Measurements from ENCODE around the gene SIM2. TPM values are rescaled to one million over a fixed set of nuclear protein-coding genes. Genes with fewer than 3 reads are reported as not detected.

SIM2 gene
- total and polyA plus RNA-seq, 2 experiments from 2014 or later, result 0.16 to 0.49 TPM

DNA sequence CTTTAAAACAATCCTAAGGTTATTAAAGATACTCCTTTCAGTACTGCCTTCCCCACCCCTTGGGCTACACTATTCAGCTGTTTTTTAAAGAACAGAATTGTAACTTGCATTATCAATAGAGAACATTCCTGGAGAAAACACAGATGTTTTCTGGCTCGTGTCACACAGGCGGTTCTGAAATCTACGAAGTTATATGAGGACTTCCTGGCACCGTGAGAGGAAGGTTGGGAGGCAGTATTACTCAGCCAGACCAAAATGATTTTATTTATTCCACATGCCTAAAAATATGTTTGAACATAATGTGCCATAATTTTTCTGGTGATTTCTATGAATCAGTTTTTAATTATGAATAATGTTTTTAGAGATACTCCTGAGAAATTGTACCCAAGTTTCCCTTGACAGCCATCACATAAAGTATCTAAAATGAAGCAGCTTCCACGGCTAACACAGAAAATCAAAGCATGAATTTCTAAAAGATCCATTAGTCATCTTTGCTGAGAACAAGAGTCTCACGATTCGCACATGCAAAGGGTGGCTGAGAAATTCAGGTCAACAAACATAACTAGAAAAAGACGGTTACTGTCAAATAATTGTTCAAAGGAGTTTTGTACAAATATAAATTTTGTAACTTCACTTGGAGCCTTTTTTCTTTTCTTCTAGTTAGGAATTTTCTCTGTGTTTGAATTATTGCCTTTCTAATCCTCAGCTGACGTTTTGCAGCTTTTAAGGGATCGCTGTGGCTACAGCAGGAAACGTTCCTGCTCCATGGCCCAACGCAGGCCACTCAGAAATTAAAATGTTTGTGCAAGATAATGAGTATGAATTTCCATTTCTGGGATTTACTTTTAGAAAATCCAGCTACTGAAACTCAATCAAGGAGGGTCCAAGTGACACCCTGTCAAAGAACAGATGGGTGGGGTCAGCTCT, 8.0 kb upstream of the SIM2 start:
- Mint-ChIP-seq H3K4me3 (no peak overlapping the region), H3K9me3 (peaks cover 4% of the 10 kb centered on the region; the same call in 2 of the 3 replicates), H3K27me3 (ENCODE audit: insufficient read depth, low read depth, poor library complexity) (peaks cover 74% of the 10 kb centered on the region), H3K36me3 (ENCODE audit: low read depth) (no peaks in the 10 kb centered on the region), H3K27ac (no peak overlapping the region), H3K4me1 (peaks cover 31% of the 10 kb centered on the region)
- no peak for DNase-seq (ENCODE audit: low spot score)
- H3K27me3 ChIP-seq (ENCODE audit: insufficient read depth), result peaks cover 84% of the 10 kb centered on the region
- no peaks in the 10 kb centered on the region for H3K79me2 ChIP-seq (replicated peaks; ENCODE audit: insufficient read depth)
- no peak overlapping the region for H3K27ac ChIP-seq (ENCODE audit: low read depth)
- H3K4me2 ChIP-seq, result no peak overlapping the region; the same call in 1 of the 2 replicates
- TF ChIP-seq NANOG (IDR thresholded peaks at IDR 0.05; ENCODE audit: borderline replicate concordance) (no peak), EZH2 (IDR thresholded peaks at IDR 0.05; ENCODE audit: low read depth, unreplicated experiment) (peak; percentile 1)
- peaks cover 6% of the 10 kb centered on the region; the same call in 1 of the 2 replicates for H3F3A ChIP-seq (replicated peaks; ENCODE audit: low read depth)
- peaks cover 25% of the 10 kb centered on the region for H4K20me1 ChIP-seq (replicated peaks; ENCODE audit: insufficient read depth)
- H3K36me3 ChIP-seq (ENCODE audit: insufficient read depth), result no peaks in the 10 kb centered on the region
- no peak overlapping the region for H3K4me3 ChIP-seq
- H2AFZ ChIP-seq, result no peak overlapping the region
- H3K4me1 ChIP-seq (ENCODE audit: insufficient read depth), result peaks cover 45% of the 10 kb centered on the region
- H3K9me2 ChIP-seq (ENCODE audit: insufficient read depth), result no peaks in the 10 kb centered on the region
- ATAC-seq, result no peak

DNA sequence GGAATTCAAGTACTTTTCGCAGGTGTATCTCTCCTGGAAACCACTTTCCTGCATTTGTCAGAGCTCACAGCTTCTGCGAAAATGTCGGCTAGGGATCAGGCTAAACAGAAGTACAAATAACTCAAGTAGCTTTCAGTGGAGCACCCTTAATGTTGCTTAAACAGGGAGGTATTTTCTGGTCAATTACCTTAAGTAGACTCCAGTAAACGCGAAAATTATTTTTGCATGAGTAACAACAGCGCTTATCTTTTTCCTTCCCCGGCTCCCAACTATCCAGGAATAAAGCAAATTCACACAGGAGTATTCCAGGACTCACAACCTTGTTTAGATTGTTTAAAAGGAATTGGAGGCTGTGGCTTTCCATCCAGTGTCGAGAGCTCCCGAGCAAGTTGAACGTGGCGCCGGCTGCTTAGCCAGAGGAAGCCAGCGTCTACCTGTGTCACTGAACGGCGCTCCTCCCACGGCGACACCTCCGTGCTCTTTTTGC, 7.3 kb upstream of the SIM2 start:
- DNase-seq (ENCODE audit: low spot score), result peak; percentile 42
- peaks cover 52% of the 10 kb centered on the region for H3K4me1 ChIP-seq (ENCODE audit: insufficient read depth)
- peak overlapping the region; percentile 59; the same call in 1 of the 2 replicates for H3K4me3 ChIP-seq
- H3F3A ChIP-seq (replicated peaks; ENCODE audit: low read depth), result peaks cover 10% of the 10 kb centered on the region
- ATAC-seq, result no peak
- Mint-ChIP-seq H3K27me3 (ENCODE audit: insufficient read depth, low read depth, poor library complexity) (peaks cover 78% of the 10 kb centered on the region), H3K4me3 (peak overlapping the region; percentile 53; the same call in 2 of the 3 replicates), H3K27ac (no peak overlapping the region), H3K4me1 (peaks cover 39% of the 10 kb centered on the region), H3K36me3 (ENCODE audit: low read depth) (no peaks in the 10 kb centered on the region), H3K9me3 (peaks cover 4% of the 10 kb centered on the region; the same call in 2 of the 3 replicates)
- H4K20me1 ChIP-seq (replicated peaks; ENCODE audit: insufficient read depth), result peaks cover 25% of the 10 kb centered on the region
- no peaks in the 10 kb centered on the region for H3K79me2 ChIP-seq (replicated peaks; ENCODE audit: insufficient read depth)
- peak overlapping the region; percentile 78 for H3K4me2 ChIP-seq
- no peak overlapping the region for H3K27ac ChIP-seq (ENCODE audit: low read depth)
- no peak for TF ChIP-seq ZNF114 (CRISPR knock-in tag; IDR thresholded peaks at IDR 0.05)
- TF ChIP-seq EZH2 (IDR thresholded peaks at IDR 0.05; ENCODE audit: low read depth, unreplicated experiment), result peak; percentile 85
- H2AFZ ChIP-seq, result no peak overlapping the region
- no peaks in the 10 kb centered on the region for H3K36me3 ChIP-seq (ENCODE audit: insufficient read depth)
- H3K27me3 ChIP-seq (ENCODE audit: insufficient read depth), result peaks cover 91% of the 10 kb centered on the region
- no peaks in the 10 kb centered on the region for H3K9me2 ChIP-seq (ENCODE audit: insufficient read depth)

DNA sequence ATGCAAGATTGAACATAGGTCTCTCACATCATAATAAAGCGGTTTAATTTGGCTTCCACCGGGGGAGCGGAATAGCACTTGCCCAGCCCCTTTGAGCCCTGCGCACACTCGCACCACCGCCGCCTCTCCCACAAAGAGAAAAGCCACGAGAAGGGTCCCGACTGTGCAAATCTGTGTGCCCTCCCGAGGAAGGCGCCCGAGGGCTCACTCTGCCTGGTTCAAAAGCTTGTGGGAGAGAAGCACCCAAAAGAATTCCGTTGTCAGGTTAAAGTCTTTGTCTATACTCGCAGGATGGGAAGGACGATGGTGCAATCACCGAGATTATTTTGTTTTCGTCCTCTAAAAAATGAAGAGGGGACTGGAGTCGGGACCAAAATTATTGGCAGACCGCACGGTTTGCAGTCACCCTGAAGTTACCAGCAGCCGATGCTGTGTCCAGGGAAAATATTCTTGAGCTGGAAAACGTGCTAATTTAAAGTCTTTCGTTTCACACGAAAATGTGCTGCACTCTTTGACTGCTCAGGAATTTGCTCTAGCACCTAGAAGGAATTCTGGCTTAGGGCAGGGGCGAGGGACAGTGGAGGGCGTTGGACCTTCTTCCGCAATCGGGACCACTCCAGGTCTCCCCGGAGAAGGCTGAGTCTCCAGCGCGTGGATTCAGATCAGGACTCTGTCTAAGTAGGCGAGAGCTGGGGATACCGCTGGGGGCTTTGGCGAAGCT, 6.6 kb upstream of the SIM2 start:
- H3K79me2 ChIP-seq (replicated peaks; ENCODE audit: insufficient read depth), result no peaks in the 10 kb centered on the region

More for the DNA sequence above, 6.6 kb upstream of the SIM2 start:
- DNase-seq (ENCODE audit: low spot score) (peak; percentile 36), ATAC-seq (peak; percentile 5)
- TF ChIP-seq NANOG (IDR thresholded peaks at IDR 0.05; ENCODE audit: borderline replicate concordance), result no peak
- no peak for TF ChIP-seq CREB1 (CRISPR knock-in tag; IDR thresholded peaks at IDR 0.05; ENCODE audit: low read depth)
- no peak for TF ChIP-seq POLR2AphosphoS5 (IDR thresholded peaks at IDR 0.05; ENCODE audit: low read depth)
- no peak for TF ChIP-seq EZH2phosphoT487 (IDR thresholded peaks at IDR 0.05; ENCODE audit: unreplicated experiment)
- TF ChIP-seq, protein P1, sequence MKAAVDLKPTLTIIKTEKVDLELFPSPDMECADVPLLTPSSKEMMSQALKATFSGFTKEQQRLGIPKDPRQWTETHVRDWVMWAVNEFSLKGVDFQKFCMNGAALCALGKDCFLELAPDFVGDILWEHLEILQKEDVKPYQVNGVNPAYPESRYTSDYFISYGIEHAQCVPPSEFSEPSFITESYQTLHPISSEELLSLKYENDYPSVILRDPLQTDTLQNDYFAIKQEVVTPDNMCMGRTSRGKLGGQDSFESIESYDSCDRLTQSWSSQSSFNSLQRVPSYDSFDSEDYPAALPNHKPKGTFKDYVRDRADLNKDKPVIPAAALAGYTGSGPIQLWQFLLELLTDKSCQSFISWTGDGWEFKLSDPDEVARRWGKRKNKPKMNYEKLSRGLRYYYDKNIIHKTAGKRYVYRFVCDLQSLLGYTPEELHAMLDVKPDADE (IDR thresholded peaks at IDR 0.05), result no peak
- TF ChIP-seq EZH2 (IDR thresholded peaks at IDR 0.05; ENCODE audit: low read depth, unreplicated experiment), result peak; percentile 95
- Histone ChIP-seq H3K4me3 (peak overlapping the region; percentile 59), H4K20me1 (replicated peaks; ENCODE audit: insufficient read depth) (peaks cover 25% of the 10 kb centered on the region), H3K36me3 (ENCODE audit: insufficient read depth) (no peaks in the 10 kb centered on the region), H3K9me2 (ENCODE audit: insufficient read depth) (no peaks in the 10 kb centered on the region), H3K4me2 (peak overlapping the region; percentile 78), H3K4me1 (ENCODE audit: insufficient read depth) (peaks cover 57% of the 10 kb centered on the region), H2AFZ (no peak overlapping the region), H3K27ac (ENCODE audit: low read depth) (no peak overlapping the region), H3F3A (replicated peaks; ENCODE audit: low read depth) (peaks cover 10% of the 10 kb centered on the region), H3K27me3 (ENCODE audit: insufficient read depth) (peaks cover 98% of the 10 kb centered on the region)
- peaks cover 43% of the 10 kb centered on the region for H3K4me1 Mint-ChIP-seq
- no peak overlapping the region for H3K27ac Mint-ChIP-seq
- no peaks in the 10 kb centered on the region for H3K36me3 Mint-ChIP-seq (ENCODE audit: low read depth)
- peaks cover 4% of the 10 kb centered on the region; the same call in 2 of the 3 replicates for H3K9me3 Mint-ChIP-seq
- H3K4me3 Mint-ChIP-seq, result peak overlapping the region; percentile 53
- peaks cover 84% of the 10 kb centered on the region for H3K27me3 Mint-ChIP-seq (ENCODE audit: insufficient read depth, low read depth, poor library complexity)
